Fibroblast of lung (primary cell): ENCODE measurements around the gene RSPH10B.
"Not testable (repeated sequence)": the region's sequence is repeated elsewhere in the genome, so short reads cannot be mapped to it uniquely, and the experiment has no call there.

ENCODE experiments used
- EZH2 ChIP-seq: IDR thresholded peaks from 2 replicates; pipeline ENCODE4 v1.5.1; 2012; ENCODE audit warnings: low read length, control low read depth, mild to moderate bottlenecking; ENCODE audit errors: missing control alignments
- TF ChIP-seq, protein P1 (sequence below), 2 donors: IDR thresholded peaks in 1 of 2; conservative IDR thresholded peaks in 1 of 2; 1 replicate in 1 of 2; 2 replicates in 1 of 2; pipeline ENCODE4 v1.5.1; 2011 to 2012; ENCODE audit warnings: low read length in 2 of 2, control low read depth in 1 of 2, inconsistent platforms in 1 of 2, low read depth in 1 of 2, mild to moderate bottlenecking in 1 of 2

DNA sequence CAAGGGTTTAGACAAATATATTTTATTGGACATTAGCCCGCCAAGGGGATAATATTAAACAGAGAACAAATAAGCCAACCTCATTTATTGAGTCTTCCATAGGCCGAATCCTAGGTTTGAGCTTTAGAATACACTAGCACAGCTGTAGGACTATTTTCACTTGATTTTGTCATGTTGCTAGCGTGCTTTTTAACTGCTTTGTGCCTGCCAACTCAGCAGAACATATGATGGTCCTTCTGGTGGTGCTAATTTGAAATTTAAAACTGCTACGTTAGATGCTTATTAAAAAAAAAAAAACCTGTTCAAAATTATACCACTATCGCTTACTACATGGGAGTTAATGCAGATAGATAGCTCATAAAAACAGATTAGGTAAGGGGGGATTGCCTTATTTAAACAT lies 86.1 kb downstream of the RSPH10B start:
- TF ChIP-seq, protein P1, sequence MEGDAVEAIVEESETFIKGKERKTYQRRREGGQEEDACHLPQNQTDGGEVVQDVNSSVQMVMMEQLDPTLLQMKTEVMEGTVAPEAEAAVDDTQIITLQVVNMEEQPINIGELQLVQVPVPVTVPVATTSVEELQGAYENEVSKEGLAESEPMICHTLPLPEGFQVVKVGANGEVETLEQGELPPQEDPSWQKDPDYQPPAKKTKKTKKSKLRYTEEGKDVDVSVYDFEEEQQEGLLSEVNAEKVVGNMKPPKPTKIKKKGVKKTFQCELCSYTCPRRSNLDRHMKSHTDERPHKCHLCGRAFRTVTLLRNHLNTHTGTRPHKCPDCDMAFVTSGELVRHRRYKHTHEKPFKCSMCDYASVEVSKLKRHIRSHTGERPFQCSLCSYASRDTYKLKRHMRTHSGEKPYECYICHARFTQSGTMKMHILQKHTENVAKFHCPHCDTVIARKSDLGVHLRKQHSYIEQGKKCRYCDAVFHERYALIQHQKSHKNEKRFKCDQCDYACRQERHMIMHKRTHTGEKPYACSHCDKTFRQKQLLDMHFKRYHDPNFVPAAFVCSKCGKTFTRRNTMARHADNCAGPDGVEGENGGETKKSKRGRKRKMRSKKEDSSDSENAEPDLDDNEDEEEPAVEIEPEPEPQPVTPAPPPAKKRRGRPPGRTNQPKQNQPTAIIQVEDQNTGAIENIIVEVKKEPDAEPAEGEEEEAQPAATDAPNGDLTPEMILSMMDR (conservative IDR thresholded peaks at IDR 0.05 in 1 of 2, IDR thresholded peaks at IDR 0.05 in 1 of 2; ENCODE audit: low read depth in 1 of 2, low read length in 2 of 2), result not testable (repeated sequence)
- TF ChIP-seq EZH2, result not testable (repeated sequence)
